Activated T-cell treated with anti-CD3 and anti-CD28 coated beads, Interleukin-2, amount 50 U/mL, for 1 hour (primary cell): ENCODE measurements around the gene CASTOR1.

ENCODE experiments used
- DNase-seq: peaks from one replicate; pipeline ENCODE4 v3.0.0-alpha.2; 2020

Gene CASTOR1

DNA sequence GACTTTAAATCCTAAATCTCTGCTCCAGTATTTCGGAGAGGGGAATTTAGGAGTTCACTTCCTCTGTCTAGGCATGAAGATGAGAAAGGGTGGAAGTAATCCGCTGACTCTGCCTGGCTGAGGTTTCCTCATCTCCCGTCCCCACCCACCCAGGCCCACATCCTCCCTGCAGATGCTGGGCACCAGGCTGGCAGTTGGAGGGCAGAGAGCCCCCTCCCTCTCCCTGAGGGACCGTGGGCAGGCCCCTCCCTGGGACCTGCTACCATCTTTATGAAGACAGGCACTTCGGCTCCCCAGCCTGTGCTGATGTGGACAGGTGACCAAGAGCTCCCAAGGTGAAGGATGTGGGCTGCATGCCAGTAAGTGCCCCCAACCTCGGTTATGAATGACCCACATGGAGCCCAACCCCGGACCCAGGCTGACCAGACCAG is 6.7 kb downstream of the CASTOR1 start:
- DNase-seq: no peak

DNA sequence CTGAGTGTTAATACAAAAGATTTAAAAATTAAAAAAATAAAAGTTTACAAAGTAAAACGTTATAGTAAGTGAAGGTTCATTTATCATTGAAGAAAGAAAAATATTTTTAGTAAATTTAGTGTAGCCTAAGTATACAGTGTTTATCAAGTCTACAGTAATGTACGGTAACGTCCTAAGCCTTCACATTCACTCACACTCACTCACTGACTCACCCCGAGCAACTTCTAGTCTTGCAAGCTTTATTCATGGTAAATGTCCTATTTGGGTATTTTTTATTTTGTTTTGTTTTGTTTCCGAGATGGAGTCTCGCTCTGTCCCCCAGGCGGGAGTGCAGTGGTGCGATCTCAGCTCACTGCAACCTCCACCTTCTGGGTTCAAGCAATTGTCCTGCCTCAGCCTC is 8.8 kb downstream of the CASTOR1 start:
- no peak for DNase-seq

DNA sequence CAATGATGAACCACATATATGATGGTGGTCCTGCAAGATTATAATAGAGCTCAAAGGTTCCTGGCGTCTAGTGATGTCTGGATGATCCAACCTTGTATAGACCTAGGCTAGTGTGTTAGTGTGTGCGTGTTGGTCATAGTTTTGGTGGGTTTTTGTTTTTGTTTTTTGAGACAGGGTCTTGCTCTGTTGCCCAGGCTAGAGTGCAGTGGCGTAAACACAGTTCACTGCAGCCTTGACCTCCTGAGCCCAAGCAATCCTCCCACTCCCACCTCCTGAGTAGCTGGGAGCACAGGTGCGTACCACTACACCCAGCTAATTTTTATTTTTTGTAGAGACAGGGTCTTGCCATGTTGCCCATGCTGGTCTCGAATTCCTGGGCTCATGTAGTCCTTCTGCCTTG is 9.4 kb downstream of the CASTOR1 start:
- no peak for DNase-seq

DNA sequence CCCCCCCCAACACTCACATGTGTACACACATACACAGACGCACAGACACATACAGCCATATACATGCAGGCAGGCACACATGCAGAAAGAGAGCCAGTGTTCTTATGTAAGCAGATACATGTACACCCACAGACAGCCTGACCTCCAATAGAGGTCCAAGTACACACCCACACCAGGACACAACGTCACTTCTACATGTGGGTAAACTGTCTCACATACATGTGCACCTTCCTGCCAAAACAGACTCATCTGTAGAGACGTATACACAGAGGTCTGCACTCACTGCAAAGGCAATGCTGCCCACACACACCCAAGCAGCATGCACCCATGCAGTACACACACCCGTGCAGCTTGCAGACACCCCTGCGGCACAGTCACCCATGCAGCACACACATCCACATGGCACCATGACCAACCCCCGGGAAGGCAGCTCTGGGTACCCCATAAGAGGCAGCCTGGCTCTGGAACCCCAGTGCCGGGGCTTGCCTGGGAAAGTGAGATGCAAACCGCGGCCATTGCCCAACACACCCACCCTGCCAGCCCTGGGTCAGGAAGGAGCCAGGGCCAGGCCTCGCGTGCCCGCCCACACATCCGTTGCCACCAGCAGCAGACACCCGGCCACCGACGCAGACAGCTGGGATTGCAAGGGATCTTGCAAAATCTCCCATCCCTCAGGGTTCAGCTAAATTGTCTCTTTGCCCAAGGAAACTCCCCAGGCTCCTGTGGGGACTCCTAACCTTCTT is 10.1 kb downstream of the CASTOR1 start:
- no peak for DNase-seq

DNA sequence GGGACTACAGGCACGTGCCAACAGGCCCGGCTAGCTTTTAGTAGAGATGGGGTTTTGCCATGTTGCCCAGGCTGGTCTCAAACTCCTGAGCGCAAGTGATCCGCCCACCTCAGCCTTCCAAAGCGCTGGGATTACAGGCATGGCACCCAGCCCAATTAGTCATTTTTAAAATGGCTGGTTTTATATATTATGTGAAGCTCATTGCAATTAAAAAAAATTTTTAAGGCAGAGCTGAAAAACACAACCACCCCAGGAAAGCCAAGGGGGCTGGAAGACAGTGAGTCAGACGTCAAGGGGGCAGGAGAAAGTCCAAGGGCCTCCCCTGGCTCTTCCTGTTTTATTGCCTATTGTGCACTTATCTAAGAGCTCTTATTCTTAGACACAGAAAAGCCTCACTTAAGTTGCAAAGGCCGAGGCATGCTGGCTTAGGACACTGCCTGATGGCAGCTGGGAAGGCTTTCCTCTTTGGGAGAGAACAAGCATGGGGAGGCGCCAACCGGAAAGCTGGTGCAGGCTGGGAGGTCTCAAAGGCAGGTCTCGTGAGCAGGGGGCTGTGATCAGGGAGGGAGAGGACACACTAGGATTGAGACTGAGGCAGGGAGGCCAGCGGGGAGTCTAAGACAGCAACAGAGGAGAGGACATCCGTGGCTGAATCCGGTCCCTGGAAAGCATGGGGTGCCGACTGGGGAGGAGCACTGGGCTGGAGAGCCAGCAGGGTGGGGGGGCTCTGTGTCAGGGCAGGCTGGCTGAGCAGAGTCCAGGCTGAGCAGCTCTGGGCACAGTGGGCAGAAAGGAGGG is 11.6 kb downstream of the CASTOR1 start:
- no peak for DNase-seq

DNA sequence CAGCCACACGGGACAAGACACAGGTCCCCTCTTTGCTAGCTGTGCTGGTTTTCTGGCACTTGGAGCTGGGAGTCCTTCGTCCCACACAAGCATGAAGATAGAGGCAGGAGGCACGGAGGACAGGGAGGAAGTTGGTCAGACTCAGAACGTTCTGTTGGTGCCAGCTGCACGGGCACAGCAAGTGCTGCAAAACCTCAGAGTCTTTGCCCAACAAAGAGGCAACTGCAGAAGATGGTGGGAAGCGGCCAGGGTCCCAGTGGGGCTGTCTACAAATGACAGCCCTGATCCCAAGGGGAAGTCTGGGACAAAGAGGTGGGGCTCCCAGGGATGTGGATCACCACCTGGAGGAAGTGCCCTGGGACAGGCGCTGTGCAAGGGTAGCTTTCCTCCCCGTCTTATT is 13.3 kb downstream of the CASTOR1 start:
- no peak for DNase-seq

GRCh38 chr22:30275625-30276024 is 13.7 kb downstream of the CASTOR1 start:
- DNase-seq: peak; percentile 43

GRCh38 chr22:30274437-30274812 is 14.9 kb downstream of the CASTOR1 start:
- DNase-seq: no peak

- no peak for DNase-seq
These were observed 15.4 kb downstream of the CASTOR1 start for GRCh38 chr22:30273711-30274436.

GRCh38 chr22:30272781-30273601 is 16.3 kb downstream of the CASTOR1 start:
- no peak for DNase-seq

GRCh38 chr22:30270832-30271231 is 18.5 kb downstream of the CASTOR1 start:
- no peak for DNase-seq

DNA sequence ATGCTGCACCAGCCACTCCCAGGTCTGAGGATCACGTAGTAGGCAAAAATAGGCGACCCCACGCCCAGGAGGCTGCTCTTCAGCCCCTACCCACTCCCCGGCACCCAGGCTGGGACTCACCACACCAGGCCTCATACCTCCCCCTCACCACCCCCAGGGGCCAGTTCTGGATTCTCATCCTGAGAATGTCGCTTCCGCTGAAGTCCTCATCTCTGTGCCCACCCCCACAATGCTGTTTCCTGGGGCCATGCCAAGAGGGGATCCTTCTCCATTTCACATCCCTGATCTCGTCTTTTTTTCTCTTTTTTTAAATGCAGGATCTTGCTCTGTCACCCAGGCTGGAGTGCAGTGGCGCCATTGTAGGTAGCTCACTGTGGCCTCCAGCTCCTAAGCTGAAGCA is 21.0 kb downstream of the CASTOR1 start:
- DNase-seq: no peak

DNA sequence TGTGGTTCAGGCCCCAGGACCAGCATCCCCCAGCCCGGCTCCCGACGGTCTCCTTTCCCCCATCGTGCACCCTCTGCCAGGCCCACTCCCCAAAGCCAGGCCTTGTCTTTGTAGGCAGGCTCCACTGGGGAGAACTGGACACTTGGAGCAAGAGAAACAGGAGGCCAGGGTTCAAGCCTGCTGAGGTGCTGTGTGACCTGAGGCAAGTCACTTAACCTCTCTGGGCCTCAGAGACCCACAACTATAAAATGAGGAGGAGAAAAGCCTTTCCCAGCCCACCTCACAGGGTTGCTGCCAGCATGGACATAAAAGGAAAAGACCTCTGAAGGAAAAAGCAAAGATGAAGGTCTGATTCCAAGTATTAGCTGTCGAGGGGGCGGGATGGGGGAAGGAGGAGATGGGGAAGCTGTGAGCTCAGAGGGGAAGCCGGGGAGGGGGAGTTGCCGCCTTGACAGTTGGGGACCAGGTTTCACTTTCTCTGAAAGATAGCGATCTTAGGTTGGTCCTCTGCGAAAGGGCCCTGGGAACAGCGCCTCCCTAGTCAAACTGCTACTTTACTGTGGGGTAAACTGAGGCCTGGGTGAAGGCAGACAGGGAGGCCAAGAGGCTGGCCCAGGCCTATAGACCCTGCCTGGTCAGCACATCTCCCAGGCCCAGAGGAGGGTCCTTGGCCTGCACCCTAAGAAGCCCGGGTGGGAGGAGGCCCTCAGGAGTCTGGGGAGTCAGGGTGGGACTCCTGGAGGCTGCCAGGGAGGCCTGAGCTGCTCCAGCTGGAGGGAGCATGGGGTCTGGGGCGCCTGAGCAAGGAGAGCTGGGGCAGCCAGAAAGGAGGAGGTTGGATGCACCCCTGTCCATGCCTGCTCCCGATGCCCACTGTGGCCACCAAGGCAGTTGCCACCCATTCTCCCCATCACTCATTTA is 21.7 kb downstream of the CASTOR1 start:
- DNase-seq: peak; percentile 40

GRCh38 chr22:30266445-30267381 is 22.6 kb downstream of the CASTOR1 start, which contains the start of gene OSM:
OSM (minus strand) TSS chr22:30266851; CDS start chr22:30266799, 52 bp downstream.
- DNase-seq: peak; percentile 74

- DNase-seq: peak; percentile 82
These were observed 23.4 kb downstream of the CASTOR1 start for GRCh38 chr22:30265823-30266444.

DNA sequence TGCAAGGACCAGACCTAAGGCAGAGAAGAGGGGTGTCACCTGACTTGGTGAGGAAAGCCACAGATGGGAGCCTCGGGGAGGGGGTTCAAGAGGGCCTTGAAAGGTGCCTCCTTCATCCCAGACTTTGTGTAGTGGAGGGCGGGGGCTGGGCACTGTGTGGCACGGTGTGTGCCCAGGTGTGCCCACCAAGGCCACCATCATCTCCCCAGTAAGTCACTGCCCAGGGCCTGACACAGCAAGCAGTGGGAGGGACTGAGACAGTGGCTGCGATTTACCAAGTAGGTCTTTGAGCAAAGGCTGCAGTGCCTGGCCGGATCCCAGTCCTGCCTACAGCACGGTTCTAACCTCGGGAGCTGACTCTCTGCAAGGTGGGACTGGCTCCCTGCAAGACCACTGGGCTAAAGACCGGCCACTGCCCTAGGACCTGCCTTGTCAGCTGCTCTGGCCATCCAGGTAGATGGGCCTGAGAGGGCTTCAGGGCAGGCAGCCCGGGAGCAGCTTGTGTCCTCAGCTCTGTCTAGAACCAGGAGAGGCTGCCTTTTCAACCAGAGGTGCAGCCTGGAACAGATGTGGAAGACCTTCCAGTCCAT is 24.1 kb downstream of the CASTOR1 start:
- no peak for DNase-seq

- no peak for DNase-seq
These were observed 25.4 kb downstream of the CASTOR1 start for GRCh38 chr22:30263883-30264282.

DNA sequence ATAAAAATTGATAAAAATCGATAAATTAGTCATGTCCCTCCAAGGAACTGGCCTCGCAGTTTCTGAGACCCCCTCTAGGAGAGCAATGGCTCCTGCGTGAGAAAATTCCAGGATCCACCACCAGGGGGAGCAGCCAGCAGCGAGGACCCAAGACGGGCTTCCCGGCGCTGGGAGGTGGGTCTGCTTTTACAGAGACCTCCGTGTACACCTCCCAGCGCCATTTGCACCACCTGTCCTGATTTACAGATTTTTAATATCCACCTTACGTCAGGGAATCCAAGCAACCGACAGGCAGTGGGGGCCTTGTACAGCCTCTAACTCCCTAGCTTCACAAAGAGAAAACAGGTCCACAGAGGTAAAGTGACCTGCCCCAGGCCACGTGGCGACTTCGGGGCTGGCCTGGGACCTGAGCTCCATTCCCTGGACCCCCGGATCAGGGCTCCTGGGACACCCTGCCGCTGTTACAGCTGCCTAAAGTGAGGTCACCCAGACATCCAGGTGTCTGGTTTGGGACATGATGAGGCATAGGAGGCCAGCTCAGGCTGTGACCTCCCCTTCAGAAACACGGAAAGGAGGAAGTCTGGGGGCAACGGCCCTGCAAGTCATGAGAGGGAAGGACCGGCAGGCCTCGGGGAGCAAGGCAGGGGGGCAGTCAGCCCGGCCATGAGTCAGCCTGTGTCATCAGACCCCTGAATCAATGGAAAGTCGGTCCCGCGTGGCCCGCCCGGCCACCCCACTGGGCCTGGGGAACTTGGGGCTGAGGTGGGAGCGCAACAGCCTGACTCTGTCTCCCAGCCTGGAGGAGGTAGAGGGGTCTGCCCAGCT is 26.2 kb downstream of the CASTOR1 start:
- DNase-seq: peak; percentile 84

DNA sequence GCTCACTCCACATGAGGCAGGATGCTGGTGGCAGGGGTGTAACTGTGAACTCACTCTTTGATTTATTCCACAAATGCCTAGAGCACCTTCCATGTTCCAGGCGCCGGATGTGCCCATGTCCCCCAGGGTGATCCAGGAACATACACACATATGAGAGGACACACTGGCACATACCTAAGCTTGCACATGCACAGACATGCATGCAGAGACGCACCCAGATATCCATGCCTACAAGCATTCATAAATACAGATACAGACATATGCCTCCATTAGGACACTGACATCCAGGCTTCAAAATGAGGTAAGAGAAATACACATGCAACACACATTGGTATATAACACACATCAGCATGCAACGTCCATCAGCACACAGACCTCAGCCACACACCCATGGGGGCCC is 27.2 kb downstream of the CASTOR1 start:
- DNase-seq: no peak
